IMR-90 (cell line): Measurements from ENCODE around the gene GUCD1. TPM values are rescaled to one million over a fixed set of nuclear protein-coding genes. Genes with fewer than 3 reads are reported as not detected.

Source experiments
- ATAC-seq: fragments of 200-7000 bp; cut with Tn5 transposase; 2 replicates; pipeline ENCODE4 v1.9.1; 2020; ENCODE audit warnings: low read depth, mild to moderate bottlenecking, moderate library complexity
- BruUV-seq: library from RNA; stranded (reverse); fragments of 400-500 nt; replicated peaks from 2 replicates; lab custom pipeline; 2021; lab: Mats Ljungman, UMichigan
- CTCF ChIA-PET: fragments of 300-600 bp; formaldehyde crosslinking; extraction: SDS; loops from one replicate; lab custom pipeline; 2021; ENCODE audit warnings: antibody characterized with exemption; lab: Yijun Ruan, JAX
- POLR2A ChIA-PET: fragments of 300-600 bp; sonication (Branson Sonifier 250); formaldehyde crosslinking; loops from one replicate; lab custom pipeline; 2022; ENCODE audit warnings: antibody characterized with exemption; ENCODE audit not compliant: unreplicated experiment; lab: Charles Lee
- DNase-seq: peaks from one replicate; pipeline ENCODE4 v3.0.0; 2013
- H2AFZ ChIP-seq: replicated peaks from 2 replicates; pipeline ENCODE3; 2013; ENCODE audit warnings: low read length, mild to moderate bottlenecking; ENCODE audit not compliant: poor library complexity
- H2AK5ac ChIP-seq: 2 replicates; pipeline ENCODE4 v1.6.1; 2013; ENCODE audit warnings: low read depth, low read length, inconsistent platforms
- H2AK9ac ChIP-seq: replicated peaks from 2 replicates; pipeline ENCODE3; 2013; ENCODE audit warnings: mild to moderate bottlenecking, low read depth, low read length, moderate library complexity; ENCODE audit not compliant: poor library complexity
- H2BK120ac ChIP-seq: 2 replicates; pipeline ENCODE4 v1.6.1; 2013; ENCODE audit warnings: low read depth, low read length, inconsistent platforms
- H2BK15ac ChIP-seq: 3 replicates; pipeline ENCODE4 v1.6.1; 2013; ENCODE audit warnings: low read depth, low read length, inconsistent platforms
- H2BK20ac ChIP-seq: 2 replicates; pipeline ENCODE4 v1.6.1; 2013; ENCODE audit warnings: low read depth, mild to moderate bottlenecking, inconsistent platforms, low read length, moderate library complexity
- H2BK5ac ChIP-seq: 2 replicates; pipeline ENCODE4 v1.6.1; 2013; ENCODE audit warnings: mild to moderate bottlenecking, low read depth, low read length, inconsistent platforms; ENCODE audit not compliant: poor library complexity, severe bottlenecking
- H3K14ac ChIP-seq: replicated peaks from 2 replicates; pipeline ENCODE4 v1.6.1; 2013; ENCODE audit warnings: low read depth, low read length, inconsistent platforms
- H3K18ac ChIP-seq: 2 replicates; pipeline ENCODE4 v1.6.1; 2013; ENCODE audit warnings: low read depth, low read length, control low read depth
- H3K23ac ChIP-seq: 2 replicates; pipeline ENCODE4 v1.6.1; 2013; ENCODE audit warnings: low read depth, low read length, inconsistent platforms
- H3K27ac ChIP-seq: 2 replicates; pipeline ENCODE4 v1.5.1; 2013; ENCODE audit warnings: mild to moderate bottlenecking, control low read depth, low read length; ENCODE audit not compliant: insufficient read depth
- H3K27me3 ChIP-seq: 2 replicates; pipeline ENCODE4 v1.6.1; 2013; ENCODE audit warnings: low read length; ENCODE audit not compliant: control insufficient read depth, insufficient read depth
- H3K36me3 ChIP-seq: 2 replicates; pipeline ENCODE4 v1.6.1; 2013; ENCODE audit warnings: low read length, mixed read lengths; ENCODE audit not compliant: control insufficient read depth, insufficient read depth
- H3K4ac ChIP-seq: 2 replicates; pipeline ENCODE4 v1.6.1; 2013; ENCODE audit warnings: low read depth, low read length, inconsistent platforms
- H3K4me1 ChIP-seq: 2 replicates; pipeline ENCODE4 v1.6.1; 2013; ENCODE audit warnings: low read length, mixed read lengths; ENCODE audit not compliant: control insufficient read depth, insufficient read depth
- H3K4me2 ChIP-seq: 2 replicates; pipeline ENCODE4 v1.6.1; 2013; ENCODE audit warnings: low read depth, mild to moderate bottlenecking, control low read depth, low read length, moderate library complexity
- H3K4me3 ChIP-seq: 2 replicates; pipeline ENCODE4 v1.5.1; 2013; ENCODE audit warnings: low read depth, mild to moderate bottlenecking, control low read depth, low read length, moderate library complexity; ENCODE audit not compliant: insufficient read depth
- H3K56ac ChIP-seq: 2 replicates; pipeline ENCODE4 v1.6.1; 2013; ENCODE audit warnings: low read length, inconsistent platforms; ENCODE audit not compliant: insufficient read depth; ENCODE audit errors: extremely low read depth
- H3K79me1 ChIP-seq, 2 experiments: 2 replicates each; pipeline ENCODE4 v1.6.1; 2013; ENCODE audit warnings: low read length in 2 of 2, inconsistent platforms in 1 of 2, low read depth in 1 of 2
- H3K9ac ChIP-seq: 2 replicates; pipeline ENCODE4 v1.6.1; 2013; ENCODE audit warnings: low read depth, low read length, control low read depth
- H3K9me1 ChIP-seq: 2 replicates; pipeline ENCODE4 v1.6.1; 2013; ENCODE audit warnings: low read length, inconsistent platforms; ENCODE audit not compliant: insufficient read depth
- H3K9me3 ChIP-seq: 2 replicates; pipeline ENCODE4 v1.6.1; 2013; ENCODE audit warnings: low read length; ENCODE audit not compliant: control insufficient read depth, insufficient read depth
- H4K20me1 ChIP-seq: 2 replicates; pipeline ENCODE4 v1.6.1; 2013; ENCODE audit warnings: low read length, inconsistent platforms; ENCODE audit not compliant: insufficient read depth
- H4K5ac ChIP-seq: 2 replicates; pipeline ENCODE4 v1.6.1; 2013; ENCODE audit warnings: mild to moderate bottlenecking, low read depth, low read length, control low read depth
- H4K8ac ChIP-seq, 2 experiments: 2 replicates each; pipeline ENCODE4 v1.6.1; 2013; ENCODE audit warnings: low read depth in 2 of 2, low read length in 2 of 2, control low read depth in 1 of 2, inconsistent platforms in 1 of 2
- H4K91ac ChIP-seq: 2 replicates; pipeline ENCODE4 v1.6.1; 2013; ENCODE audit warnings: low read depth, low read length, inconsistent platforms; ENCODE audit not compliant: insufficient read depth
- BHLHE40 ChIP-seq: fragments of 150-350 bp; IDR thresholded peaks from 2 replicates; pipeline ENCODE4 v1.6.1; 2016; ENCODE audit warnings: mild to moderate bottlenecking, low read depth, low read length
- MAFK ChIP-seq: IDR thresholded peaks from 2 replicates; pipeline ENCODE4 v1.6.1; 2012; ENCODE audit warnings: low read depth, low read length, improper control_type of control experiment
- MAZ ChIP-seq: IDR thresholded peaks from 2 replicates; pipeline ENCODE4 v1.6.1; 2012; ENCODE audit warnings: low read depth, mild to moderate bottlenecking, low read length, improper control_type of control experiment, moderate library complexity, borderline replicate concordance
- MXI1 ChIP-seq: IDR thresholded peaks from 2 replicates; pipeline ENCODE4 v1.6.1; 2012; ENCODE audit warnings: low read depth, mild to moderate bottlenecking, low read length, moderate library complexity, borderline replicate concordance
- POLR2A ChIP-seq: IDR thresholded peaks from 2 replicates; pipeline ENCODE4 v1.6.1; 2012; ENCODE audit warnings: mild to moderate bottlenecking, low read depth, low read length
- RAD21 ChIP-seq: IDR thresholded peaks from 2 replicates; pipeline ENCODE4 v1.6.1; 2012; ENCODE audit warnings: low read length, improper control_type of control experiment
- RCOR1 ChIP-seq: IDR thresholded peaks from 2 replicates; pipeline ENCODE4 v1.6.1; 2012; ENCODE audit warnings: mild to moderate bottlenecking, low read length, improper control_type of control experiment; ENCODE audit not compliant: insufficient replicate concordance
- RFX5 ChIP-seq: IDR thresholded peaks from 2 replicates; pipeline ENCODE4 v1.8.0; 2012; ENCODE audit warnings: low read depth, mild to moderate bottlenecking, low read length, moderate library complexity
- SMC3 ChIP-seq: fragments of 150-350 bp; IDR thresholded peaks from 2 replicates; pipeline ENCODE4 v1.6.1; 2016; ENCODE audit warnings: low read depth, mild to moderate bottlenecking, antibody characterized with exemption, low read length, moderate library complexity
- WGBS, 2 experiments: methylation state at CpG; one replicate each; pipeline versions ENCODE4 v1.1.5 to v1.1.7; 2013; ENCODE audit warnings: missing lambda C conversion rate in 2 of 2; ENCODE audit not compliant: insufficient read length in 1 of 2; ENCODE audit errors: extremely low coverage in 2 of 2; 5-methylcytosine and 5-hydroxymethylcytosine counted together
- dilution Hi-C: fragments of 300-500 bp; cut with HindIII; formaldehyde crosslinking; loops from one replicate; pipeline ENCODE4 v1.14.3; 2018; ENCODE audit warnings: low sequenced_read_pairs; ENCODE audit not compliant: unreplicated experiment
- in situ Hi-C: fragments of 300-500 bp; cut with MboI; formaldehyde crosslinking; loops from 3 replicates; pipeline ENCODE4 v1.14.3; 2019; ENCODE audit warnings: low sequenced_read_pairs, inconsistent platforms, mixed read lengths
- intact Hi-C: fragments of 100-400 bp; cut with micrococcal nuclease; formaldehyde crosslinking; loops from 2 replicates; pipeline ENCODE4 v1.10.0; 2022
- polyA plus RNA-seq, 3 experiments: library from polyadenylated mRNA; depleted of rRNA; stranded (reverse); fragments of >200 nt; gene quantifications; 2 replicates each; pipeline ENCODE4 v1.2.3, GENCODE V29; 2012; ENCODE audit warnings: low replicate concordance in 1 of 3
- total RNA-seq: library from RNA; depleted of rRNA; stranded (reverse); fragments of >200 nt; gene quantifications from 2 replicates; pipeline ENCODE4 v1.2.3, GENCODE V29; 2012
- TF ChIP-seq, protein P1 (sequence below): conservative IDR thresholded peaks from 2 replicates; pipeline ENCODE4 v1.5.1; 2012; ENCODE audit warnings: mild to moderate bottlenecking, low read depth, low read length, improper control_type of control experiment

The GUCD1 gene
- total and polyA plus RNA-seq, 2 of the 4 experiments (the other 2 are of a cell fraction) = 97.6 to 143 TPM

GRCh38 chr22:24555165-24556039 is 464 bp upstream of the GUCD1 start, which contains the start of gene SNRPD3:
Gene SNRPD3 (plus strand): TSS chr22:24555999. CDS start chr22:24557675, 1,676 bp downstream.
- Histone ChIP-seq H3K4me1 (peaks cover 7% of the 10 kb centered on the region), H2BK20ac (no peak within 1 kb of the TSS), H3K4me2 (peak within 1 kb of the TSS; percentile 95), H2AK5ac (peak within 1 kb of the TSS; percentile 64), H3K14ac (peak within 1 kb of the TSS; percentile 86), H3K79me1 (peaks cover 29 to 75% of the 10 kb centered on the region in 2 experiments), H2AFZ (peak within 1 kb of the TSS; percentile 97), H2AK9ac (peak within 1 kb of the TSS; percentile 100), H2BK15ac (peak within 1 kb of the TSS; percentile 16; the same call in 1 of the 3 replicates), H3K23ac (peak within 1 kb of the TSS; percentile 88), H3K36me3 (peaks cover 16% of the 10 kb centered on the region), H4K20me1 (peaks cover 42% of the 10 kb centered on the region), H3K27ac (peak within 1 kb of the TSS; percentile 93), H2BK120ac (peak within 1 kb of the TSS; percentile 63), H4K5ac (peak within 1 kb of the TSS; percentile 85), H3K4me3 (peak within 1 kb of the TSS; percentile 85), H3K56ac (peak within 1 kb of the TSS; percentile 89), H3K27me3 (no peaks in the 10 kb centered on the region), H3K9me3 (no peaks in the 10 kb centered on the region), H4K8ac (peak within 1 kb of the TSS; percentile 88 to 97), H3K9ac (peak within 1 kb of the TSS; percentile 93), H3K9me1 (peaks cover 16% of the 10 kb centered on the region), H4K91ac (peak within 1 kb of the TSS; percentile 78), H2BK5ac (peak within 1 kb of the TSS; percentile 91), H3K18ac (peak within 1 kb of the TSS; percentile 12; the same call in 1 of the 2 replicates), H3K4ac (peak within 1 kb of the TSS; percentile 91)
- dilution Hi-C loops = no loop called here
- intact Hi-C loops = no loop called here
- peak; percentile 98 for DNase-seq
- ChIA-PET POLR2A (interaction anchor here (0.6 to 1.0 kb wide), 6 partner anchors 9 to 736 kb away, joined by 3 to 14 read pairs (median 4); no protein-coding TSS in a partner anchor), CTCF (interaction anchor here (0.7 kb wide), 1 partner anchor 19 kb away, joined by 4 read pairs; no protein-coding TSS in a partner anchor)
- TF ChIP-seq MXI1 (peak; percentile 51; the same call in 1 of the 2 replicates), MAZ (peak; percentile 78; the same call in 1 of the 2 replicates), SMC3 (peak; percentile 13; the same call in 1 of the 2 replicates), MAFK (no peak), RFX5 (no peak), RCOR1 (no peak), POLR2A (peak; percentile 73), BHLHE40 (0 out of 2 replicates have a peak, but pooled peaks have one; percentile 3), RAD21 (peak; percentile 11; the same call in 1 of the 2 replicates)
- TF ChIP-seq, protein P1, sequence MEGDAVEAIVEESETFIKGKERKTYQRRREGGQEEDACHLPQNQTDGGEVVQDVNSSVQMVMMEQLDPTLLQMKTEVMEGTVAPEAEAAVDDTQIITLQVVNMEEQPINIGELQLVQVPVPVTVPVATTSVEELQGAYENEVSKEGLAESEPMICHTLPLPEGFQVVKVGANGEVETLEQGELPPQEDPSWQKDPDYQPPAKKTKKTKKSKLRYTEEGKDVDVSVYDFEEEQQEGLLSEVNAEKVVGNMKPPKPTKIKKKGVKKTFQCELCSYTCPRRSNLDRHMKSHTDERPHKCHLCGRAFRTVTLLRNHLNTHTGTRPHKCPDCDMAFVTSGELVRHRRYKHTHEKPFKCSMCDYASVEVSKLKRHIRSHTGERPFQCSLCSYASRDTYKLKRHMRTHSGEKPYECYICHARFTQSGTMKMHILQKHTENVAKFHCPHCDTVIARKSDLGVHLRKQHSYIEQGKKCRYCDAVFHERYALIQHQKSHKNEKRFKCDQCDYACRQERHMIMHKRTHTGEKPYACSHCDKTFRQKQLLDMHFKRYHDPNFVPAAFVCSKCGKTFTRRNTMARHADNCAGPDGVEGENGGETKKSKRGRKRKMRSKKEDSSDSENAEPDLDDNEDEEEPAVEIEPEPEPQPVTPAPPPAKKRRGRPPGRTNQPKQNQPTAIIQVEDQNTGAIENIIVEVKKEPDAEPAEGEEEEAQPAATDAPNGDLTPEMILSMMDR = no peak
- WGBS, 2 experiments = 0% methylated on average over 24 of the region's 59 CpGs; no CpG with 5 or more reads in 1 of the 2 experiments
- no TSS peak for BruUV-seq
- peak; percentile 90 for ATAC-seq
- in situ Hi-C loops = no loop called here
